ENCODE data around the gene GNAS-AS1. TPM values are rescaled to one million over a fixed set of nuclear protein-coding genes. Genes with fewer than 3 reads are reported as not detected.

GNAS-AS1 gene
- total RNA-seq, 2 donors from 2014 or later, result 0.88 to 1.7 TPM

DNA sequence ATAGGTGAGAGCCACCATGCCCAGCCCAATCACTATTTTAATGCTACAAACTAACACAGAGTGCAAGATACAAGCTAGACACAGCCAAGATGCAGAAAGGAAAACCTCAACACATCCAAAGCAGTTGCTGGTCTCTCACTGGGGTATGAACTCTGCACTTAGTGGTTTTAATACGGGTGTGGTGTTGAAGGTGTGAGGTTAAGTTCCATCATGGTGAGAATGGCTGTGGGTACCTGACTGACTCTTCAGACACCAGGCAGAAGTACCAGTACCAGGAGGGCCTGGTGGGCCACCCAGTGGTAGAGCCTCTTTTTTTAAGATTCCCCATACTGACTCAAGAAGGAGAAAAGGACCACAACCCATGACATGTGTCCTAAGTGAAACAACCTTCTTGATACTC is 13.0 kb downstream of the GNAS-AS1 start:
- H3K27ac ChIP-seq, result no peak overlapping the region
- no peaks in the 10 kb centered on the region for H3K9me3 ChIP-seq
- peaks cover 19% of the 10 kb centered on the region for H3K27me3 ChIP-seq
- H3K36me3 ChIP-seq, result no peaks in the 10 kb centered on the region
- no peak for DNase-seq
- no peaks in the 10 kb centered on the region for H3K4me1 ChIP-seq
- no peak overlapping the region for H3K9ac ChIP-seq (ENCODE audit: low read depth in 2 of 2, low read length in 2 of 2)
- intact Hi-C loops (cut with DNase I), result no loop called here
- TF ChIP-seq, protein P1, sequence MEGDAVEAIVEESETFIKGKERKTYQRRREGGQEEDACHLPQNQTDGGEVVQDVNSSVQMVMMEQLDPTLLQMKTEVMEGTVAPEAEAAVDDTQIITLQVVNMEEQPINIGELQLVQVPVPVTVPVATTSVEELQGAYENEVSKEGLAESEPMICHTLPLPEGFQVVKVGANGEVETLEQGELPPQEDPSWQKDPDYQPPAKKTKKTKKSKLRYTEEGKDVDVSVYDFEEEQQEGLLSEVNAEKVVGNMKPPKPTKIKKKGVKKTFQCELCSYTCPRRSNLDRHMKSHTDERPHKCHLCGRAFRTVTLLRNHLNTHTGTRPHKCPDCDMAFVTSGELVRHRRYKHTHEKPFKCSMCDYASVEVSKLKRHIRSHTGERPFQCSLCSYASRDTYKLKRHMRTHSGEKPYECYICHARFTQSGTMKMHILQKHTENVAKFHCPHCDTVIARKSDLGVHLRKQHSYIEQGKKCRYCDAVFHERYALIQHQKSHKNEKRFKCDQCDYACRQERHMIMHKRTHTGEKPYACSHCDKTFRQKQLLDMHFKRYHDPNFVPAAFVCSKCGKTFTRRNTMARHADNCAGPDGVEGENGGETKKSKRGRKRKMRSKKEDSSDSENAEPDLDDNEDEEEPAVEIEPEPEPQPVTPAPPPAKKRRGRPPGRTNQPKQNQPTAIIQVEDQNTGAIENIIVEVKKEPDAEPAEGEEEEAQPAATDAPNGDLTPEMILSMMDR (IDR thresholded peaks at IDR 0.05), result no peak
- no peak overlapping the region for H3K4me3 ChIP-seq

DNA sequence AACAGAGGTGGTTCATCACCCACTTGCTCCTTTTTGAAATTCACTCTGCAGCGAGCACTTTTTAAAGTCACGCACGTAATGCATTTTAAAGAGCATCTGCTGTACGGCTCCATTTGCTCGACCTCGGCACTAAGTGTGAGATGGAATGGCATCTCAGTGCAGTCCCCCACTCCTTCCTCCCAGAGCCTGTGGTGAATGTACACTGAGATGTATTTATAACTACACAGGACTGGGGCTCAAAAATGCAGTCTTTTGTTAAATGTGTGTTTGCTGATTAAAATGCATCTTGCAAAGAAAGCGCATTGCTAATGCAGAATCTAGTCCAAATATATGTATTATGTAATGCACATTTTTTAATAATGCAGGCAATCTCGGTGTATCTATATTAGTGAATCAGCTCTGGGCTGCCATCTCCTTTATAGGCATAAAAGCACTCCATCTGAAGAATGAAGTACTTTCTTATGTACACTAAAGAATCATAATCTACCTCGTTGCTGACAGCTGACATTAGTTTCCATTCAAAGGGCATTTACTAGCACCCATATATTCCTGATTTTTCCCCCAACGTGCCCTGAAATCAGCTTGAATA is 14.0 kb downstream of the GNAS-AS1 start:
- H3K4me3 ChIP-seq, result no peak overlapping the region
- intact Hi-C loops (cut with DNase I), result no loop called here
- TF ChIP-seq, protein P1 (IDR thresholded peaks at IDR 0.05), result no peak
- H3K4me1 ChIP-seq, result no peaks in the 10 kb centered on the region
- H3K27ac ChIP-seq, result no peak overlapping the region
- no peak for DNase-seq
- no peaks in the 10 kb centered on the region for H3K36me3 ChIP-seq
- no peaks in the 10 kb centered on the region for H3K9me3 ChIP-seq
- H3K27me3 ChIP-seq, result peaks cover 16% of the 10 kb centered on the region
- H3K9ac ChIP-seq (ENCODE audit: low read depth in 2 of 2, low read length in 2 of 2), result no peak overlapping the region

DNA sequence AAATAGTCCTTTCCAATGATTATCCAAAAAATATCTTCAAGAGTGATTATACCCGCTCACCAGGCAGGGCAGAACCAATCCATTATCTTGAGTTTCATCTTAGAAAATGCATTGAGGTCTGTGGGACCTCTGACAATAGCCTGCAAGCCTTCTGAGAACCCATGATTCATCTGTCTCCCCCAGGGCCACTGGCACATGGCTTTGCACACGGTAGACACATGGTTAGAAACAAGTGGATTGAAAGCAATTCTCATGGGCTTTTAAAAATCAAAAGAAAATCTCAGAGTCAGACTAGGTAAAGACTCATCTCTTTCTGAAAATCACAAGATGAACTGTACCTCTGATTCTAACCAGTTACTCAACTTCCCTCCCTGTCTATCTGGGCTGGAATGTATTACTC is 15.5 kb downstream of the GNAS-AS1 start:
- TF ChIP-seq, protein P1 (IDR thresholded peaks at IDR 0.05), result no peak
- Histone ChIP-seq H3K9me3 (no peaks in the 10 kb centered on the region), H3K4me1 (no peaks in the 10 kb centered on the region), H3K36me3 (no peaks in the 10 kb centered on the region), H3K27ac (no peak overlapping the region), H3K27me3 (peaks cover 5% of the 10 kb centered on the region), H3K9ac (ENCODE audit: low read depth in 2 of 2, low read length in 2 of 2) (no peak overlapping the region), H3K4me3 (no peak overlapping the region)
- intact Hi-C loops (cut with DNase I), result no loop called here
- DNase-seq, result no peak

DNA sequence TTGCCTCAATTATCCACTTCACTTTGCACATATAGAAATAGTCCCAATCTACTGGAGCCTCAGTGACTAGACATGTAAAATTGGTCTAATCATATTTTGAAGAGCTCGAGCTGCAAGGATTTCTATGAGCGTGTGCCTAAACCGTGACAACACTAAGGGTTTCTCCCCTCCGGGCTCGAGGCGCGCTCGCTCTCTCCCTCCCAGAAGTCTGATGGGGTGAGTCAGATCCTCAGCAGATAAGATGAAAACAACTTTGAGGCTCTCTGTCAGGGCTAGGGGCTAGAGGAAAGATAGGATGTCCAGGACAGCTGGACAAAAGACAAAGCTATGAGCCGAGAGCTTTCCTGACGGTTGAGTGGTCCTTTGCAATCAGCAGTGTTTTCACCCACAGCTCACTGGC is 16.8 kb downstream of the GNAS-AS1 start:
- H3K9me3 ChIP-seq, result no peaks in the 10 kb centered on the region
- no peak for DNase-seq
- no peaks in the 10 kb centered on the region for H3K36me3 ChIP-seq
- no peak overlapping the region for H3K9ac ChIP-seq (ENCODE audit: low read depth in 2 of 2, low read length in 2 of 2)
- no peaks in the 10 kb centered on the region for H3K27me3 ChIP-seq
- H3K4me1 ChIP-seq, result no peaks in the 10 kb centered on the region
- H3K4me3 ChIP-seq, result no peak overlapping the region
- intact Hi-C loops (cut with DNase I), result no loop called here
- TF ChIP-seq, protein P1 (IDR thresholded peaks at IDR 0.05), result no peak
- H3K27ac ChIP-seq, result no peak overlapping the region

DNA sequence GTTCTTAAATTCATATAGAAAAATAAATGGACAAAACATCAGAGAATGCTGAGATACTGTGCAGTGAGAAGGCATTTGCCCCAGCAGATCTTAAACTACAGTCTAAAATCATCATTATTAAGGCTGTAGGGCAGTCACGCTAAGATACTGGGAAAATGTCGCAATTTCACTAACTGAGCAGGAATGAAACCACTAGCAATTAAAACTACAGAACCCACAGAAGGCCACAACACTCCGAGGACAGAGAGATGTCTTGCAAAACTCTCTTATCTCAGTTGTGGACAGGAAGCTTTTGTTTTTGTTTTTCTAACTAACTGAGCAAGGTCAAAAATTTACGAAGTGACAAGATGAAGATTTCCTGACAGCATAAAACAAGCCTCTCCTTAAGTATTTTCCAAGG is 18.2 kb downstream of the GNAS-AS1 start:
- no peak overlapping the region for H3K9ac ChIP-seq (ENCODE audit: low read depth in 2 of 2, low read length in 2 of 2)
- H3K4me3 ChIP-seq, result no peak overlapping the region
- no peak overlapping the region for H3K27ac ChIP-seq
- no peaks in the 10 kb centered on the region for H3K27me3 ChIP-seq
- H3K9me3 ChIP-seq, result no peaks in the 10 kb centered on the region
- DNase-seq, result no peak
- intact Hi-C loops (cut with DNase I), result no loop called here
- TF ChIP-seq, protein P1 (IDR thresholded peaks at IDR 0.05), result no peak
- H3K36me3 ChIP-seq, result no peaks in the 10 kb centered on the region
- no peaks in the 10 kb centered on the region for H3K4me1 ChIP-seq
